Putamen (tissue), 1 donor: ENCODE data around the gene ZNF473.

Experiments
- DNase-seq: peaks from one replicate; pipeline ENCODE4 v3.0.0-alpha.2; 2016; ENCODE audit warnings: low spot score

Gene ZNF473

GRCh38 chr19:50003810-50004419, 21.9 kb upstream of the ZNF473 start:
- no peak for DNase-seq

- DNase-seq, result no peak
Observed at GRCh38 chr19:50005428-50005827, 20.4 kb upstream of the ZNF473 start.

- DNase-seq, result no peak
Observed at GRCh38 chr19:50007170-50007569, 18.6 kb upstream of the ZNF473 start.

- DNase-seq, result no peak
Observed at GRCh38 chr19:50007947-50008346, 17.9 kb upstream of the ZNF473 start.

- no peak for DNase-seq
Observed at GRCh38 chr19:50008532-50008931, 17.3 kb upstream of the ZNF473 start.

GRCh38 chr19:50016225-50016807, 9.5 kb upstream of the ZNF473 start:
- no peak for DNase-seq

- DNase-seq, result no peak
Observed at GRCh38 chr19:50020481-50020880, 5.3 kb upstream of the ZNF473 start.

GRCh38 chr19:50022823-50023222, 3.0 kb upstream of the ZNF473 start:
- DNase-seq, result no peak

GRCh38 chr19:50024719-50025021, 1.1 kb upstream of the ZNF473 start:
- DNase-seq, result no peak

- peak; percentile 100 for DNase-seq
Observed at GRCh38 chr19:50025022-50025793, 597 bp upstream of the ZNF473 start, which contains the start of gene VRK3. Gene VRK3, minus strand, starts transcription at chr19:50025372. Its CDS starts 9,210 bp downstream, at chr19:50016162.

- no peak for DNase-seq
Observed at GRCh38 chr19:50026550-50026906, 723 bp downstream of the ZNF473 start.

- DNase-seq, result no peak
Observed at GRCh38 chr19:50030225-50030624, 4.4 kb downstream of the ZNF473 start.

- no peak for DNase-seq
Observed at GRCh38 chr19:50030937-50031336, 5.1 kb downstream of the ZNF473 start.

- DNase-seq, result no peak
Observed at GRCh38 chr19:50036908-50037307, 11.1 kb downstream of the ZNF473 start.

- no peak for DNase-seq
Observed at GRCh38 chr19:50039968-50040367, 14.2 kb downstream of the ZNF473 start.

GRCh38 chr19:50040967-50041366, 15.2 kb downstream of the ZNF473 start:
- no peak for DNase-seq

GRCh38 chr19:50042363-50043024, 16.7 kb downstream of the ZNF473 start:
- DNase-seq, result no peak

- DNase-seq, result no peak
Observed at GRCh38 chr19:50043967-50044366, 18.2 kb downstream of the ZNF473 start.

- DNase-seq, result no peak
Observed at GRCh38 chr19:50044922-50045321, 19.1 kb downstream of the ZNF473 start.

GRCh38 chr19:50046649-50047503, 21.1 kb downstream of the ZNF473 start:
- DNase-seq, result peak; percentile 72

- no peak for DNase-seq
Observed at GRCh38 chr19:50047671-50048070, 21.9 kb downstream of the ZNF473 start.
